ENCODE results near the gene TAF11L5.
"Not testable (repeated sequence)": the region's sequence is repeated elsewhere in the genome, so short reads cannot be mapped to it uniquely, and the experiment has no call there.

- not testable (repeated sequence) for TF ChIP-seq CTCF (IDR thresholded peaks at IDR 0.05; ENCODE audit: low read depth, low read length, poor library complexity, severe bottlenecking); EZH2phosphoT487 (IDR thresholded peaks at IDR 0.05; ENCODE audit: borderline replicate concordance, low read length)
These were observed 3.5 kb upstream of the TAF11L5 start, which contains the start of gene TAF11L4 for GRCh38 chr5:17521501-17521900.
